ENCODE measurements around the gene CD99. TPM values are rescaled to one million over a fixed set of nuclear protein-coding genes. Genes with fewer than 3 reads are reported as not detected.

The CD99 gene
- total and polyA plus RNA-seq, 8 donors, result 72.9 to 220 (median 128) TPM

- Histone ChIP-seq H3K27me3 (no peaks in the 10 kb centered on the region), H3K4me1 (peaks cover under 1 to 12% (median 5%) of the 10 kb centered on the region in 4 donors), H3K9me3 (no peaks in the 10 kb centered on the region), H3K36me3 (peaks cover 36 to 80% (median 75%) of the 10 kb centered on the region in 4 donors), H3K27ac (no peak overlapping the region), H3K4me3 (no peak overlapping the region)
- intact Hi-C loops (cut with DNase I; ENCODE audit: low total_unique reads), result no loop called here
- no peak for TF ChIP-seq EP300 (IDR thresholded peaks at IDR 0.05)
- no peak for TF ChIP-seq POLR2AphosphoS5 (IDR thresholded peaks at IDR 0.05)
- no peak for TF ChIP-seq CTCF (IDR thresholded peaks at IDR 0.05)
- TF ChIP-seq POLR2A (IDR thresholded peaks at IDR 0.05), result no peak
- WGBS, 5 donors, result 86 to 95% (median 91%) methylated on average over 11 of the region's 11 CpGs
- no peak for DNase-seq
These were observed 24.0 kb downstream of the CD99 start for GRCh38 chrX:2715066-2715600.

GRCh38 chrX:2717312-2717711, 26.2 kb downstream of the CD99 start:
- Histone ChIP-seq H3K4me3 (no peak overlapping the region), H3K27ac (no peak overlapping the region), H3K27me3 (no peaks in the 10 kb centered on the region), H3K4me1 (peaks cover 0 to 4% (median 0%) of the 10 kb centered on the region in 4 donors), H3K36me3 (peaks cover 45 to 91% (median 88%) of the 10 kb centered on the region in 4 donors), H3K9me3 (no peaks in the 10 kb centered on the region)
- no peak for DNase-seq
- TF ChIP-seq POLR2AphosphoS5 (IDR thresholded peaks at IDR 0.05) (no peak), POLR2A (IDR thresholded peaks at IDR 0.05) (no peak), CTCF (IDR thresholded peaks at IDR 0.05) (no peak)
- WGBS, 5 donors, result 68 to 89% (median 77%) methylated on average over 5 of the region's 5 CpGs
- intact Hi-C loops (cut with DNase I; ENCODE audit: low total_unique reads), result no loop called here

GRCh38 chrX:2718821-2719220, 27.7 kb downstream of the CD99 start:
- intact Hi-C loops (cut with DNase I; ENCODE audit: low total_unique reads), result no loop called here
- WGBS, 5 donors, result 92 to 100% (median 99%) methylated on average over 2 of the region's 2 CpGs
- H3K36me3 ChIP-seq, result peaks cover 51 to 96% (median 94%) of the 10 kb centered on the region in 4 donors

GRCh38 chrX:2719774-2720447, 28.8 kb downstream of the CD99 start:
- H3K4me1 ChIP-seq, result no peaks in the 10 kb centered on the region
- H3K4me3 ChIP-seq, result no peak overlapping the region
- H3K27me3 ChIP-seq, result no peaks in the 10 kb centered on the region
- no peak for DNase-seq
- 95 to 98% (median 97%) methylated on average over 10 of the region's 10 CpGs for WGBS, 5 donors
- intact Hi-C loops (cut with DNase I; ENCODE audit: low total_unique reads), result no loop called here
- H3K9me3 ChIP-seq, result no peaks in the 10 kb centered on the region
- TF ChIP-seq POLR2A (IDR thresholded peaks at IDR 0.05) (no peak), POLR2AphosphoS5 (IDR thresholded peaks at IDR 0.05) (no peak), CTCF (IDR thresholded peaks at IDR 0.05) (no peak), EP300 (IDR thresholded peaks at IDR 0.05) (no peak)
- peaks cover 59 to 100% (median 100%) of the 10 kb centered on the region in 4 donors for H3K36me3 ChIP-seq
- H3K27ac ChIP-seq, result no peak overlapping the region

More at GRCh38 chrX:2718821-2719220, 27.7 kb downstream of the CD99 start:
- TF ChIP-seq CTCF (IDR thresholded peaks at IDR 0.05) (no peak), POLR2AphosphoS5 (IDR thresholded peaks at IDR 0.05) (no peak), EP300 (IDR thresholded peaks at IDR 0.05) (no peak), POLR2A (IDR thresholded peaks at IDR 0.05) (no peak)
- Histone ChIP-seq H3K27ac (no peak overlapping the region), H3K4me1 (no peaks in the 10 kb centered on the region), H3K9me3 (no peaks in the 10 kb centered on the region), H3K4me3 (no peak overlapping the region), H3K27me3 (no peaks in the 10 kb centered on the region)
- no peak for DNase-seq
